Astrocyte (in vitro differentiated cells and primary cell): ENCODE measurements around the gene OR2B2. TPM values are rescaled to one million over a fixed set of nuclear protein-coding genes. Genes with fewer than 3 reads are reported as not detected.

Experiments used
- DNase-seq: peaks from one replicate; pipeline ENCODE4 v3.0.0-alpha.2; 2010; ENCODE audit warnings: low read depth
- FAIRE-seq: peaks from 2 replicates; lab custom pipeline; 2011; peaks lifted over from hg19 to GRCh38; lab: Jason Lieb, UNC
- H2AFZ ChIP-seq: 2 replicates; pipeline ENCODE4 v1.6.0; 2012; ENCODE audit warnings: low read depth, low read length, inconsistent platforms
- H3K27ac ChIP-seq: 2 replicates; pipeline ENCODE4 v1.5.1; 2011; ENCODE audit warnings: low read depth, low read length, inconsistent platforms
- H3K27me3 ChIP-seq: 2 replicates; pipeline ENCODE4 v1.6.0; 2011; ENCODE audit warnings: low read length, inconsistent platforms; ENCODE audit not compliant: insufficient read depth
- H3K36me3 ChIP-seq: 2 replicates; pipeline ENCODE4 v1.5.1; 2011; ENCODE audit warnings: low read length, inconsistent platforms; ENCODE audit not compliant: insufficient read depth
- H3K4me1 ChIP-seq: 2 replicates; pipeline ENCODE4 v1.5.1; 2011; ENCODE audit warnings: low read length, inconsistent platforms; ENCODE audit not compliant: insufficient read depth
- H3K4me2 ChIP-seq: 2 replicates; pipeline ENCODE4 v1.6.0; 2012; ENCODE audit warnings: low read length, inconsistent platforms
- H3K4me3 ChIP-seq: 2 replicates; pipeline ENCODE4 v1.5.1; 2011; ENCODE audit warnings: low read depth, mild to moderate bottlenecking, low read length, inconsistent platforms; ENCODE audit not compliant: insufficient read depth
- H3K79me2 ChIP-seq: 2 replicates; pipeline ENCODE4 v1.6.0; 2012; ENCODE audit warnings: mild to moderate bottlenecking, low read length, inconsistent platforms; ENCODE audit not compliant: insufficient read depth
- H3K9ac ChIP-seq: 2 replicates; pipeline ENCODE4 v1.6.0; 2012; ENCODE audit warnings: mild to moderate bottlenecking, low read length, inconsistent platforms
- H3K9me3 ChIP-seq: 2 replicates; pipeline ENCODE4 v1.5.1; 2012; ENCODE audit warnings: low read depth, mild to moderate bottlenecking, low read length, inconsistent platforms; ENCODE audit not compliant: insufficient read depth
- H4K20me1 ChIP-seq: 2 replicates; pipeline ENCODE4 v1.6.0; 2012; ENCODE audit warnings: low read length, inconsistent platforms; ENCODE audit not compliant: insufficient read depth
- H3K27ac Mint-ChIP-seq: one replicate; pipeline ENCODE4 v1.8.0; 2021; ENCODE audit warnings: mild to moderate bottlenecking, mixed read lengths; ENCODE audit not compliant: unreplicated experiment
- H3K27me3 Mint-ChIP-seq: one replicate; pipeline ENCODE4 v1.8.0; 2021; ENCODE audit warnings: low read depth, mixed read lengths; ENCODE audit not compliant: unreplicated experiment
- H3K36me3 Mint-ChIP-seq: one replicate; pipeline ENCODE4 v1.8.0; 2021; ENCODE audit warnings: low read depth, mixed read lengths; ENCODE audit not compliant: unreplicated experiment
- H3K4me1 Mint-ChIP-seq: one replicate; pipeline ENCODE4 v1.8.0; 2021; ENCODE audit warnings: low read depth, mixed read lengths; ENCODE audit not compliant: unreplicated experiment
- H3K4me3 Mint-ChIP-seq: one replicate; pipeline ENCODE4 v1.8.0; 2021; ENCODE audit warnings: mild to moderate bottlenecking, moderate library complexity, mixed read lengths; ENCODE audit not compliant: unreplicated experiment
- H3K9me3 Mint-ChIP-seq: one replicate; pipeline ENCODE4 v1.8.0; 2021; ENCODE audit warnings: mild to moderate bottlenecking, mixed read lengths; ENCODE audit not compliant: unreplicated experiment
- CTCF ChIP-seq: IDR thresholded peaks from 2 replicates; pipeline ENCODE4 v1.5.1; 2011; ENCODE audit warnings: low read depth, mild to moderate bottlenecking, inconsistent platforms, low read length, moderate library complexity; ENCODE audit not compliant: insufficient read depth
- EZH2 ChIP-seq: IDR thresholded peaks from 2 replicates; pipeline ENCODE4 v1.6.1; 2012; ENCODE audit warnings: mild to moderate bottlenecking, low read length, inconsistent platforms; ENCODE audit not compliant: insufficient read depth
- total RNA-seq: library from RNA; stranded (reverse); gene quantifications from 2 replicates; pipeline ENCODE4 v1.2.1, GENCODE V29; 2021

OR2B2 gene
- total RNA-seq, 1 donor from 2014 or later: not detected

GRCh38 chr6:27890445-27891319 lies 21.5 kb downstream of the OR2B2 start:
- Histone ChIP-seq H3K9me3 (no peaks in the 10 kb centered on the region), H3K36me3 (no peaks in the 10 kb centered on the region), H3K27me3 (no peaks in the 10 kb centered on the region), H2AFZ (peak overlapping the region; percentile 86), H3K4me1 (peaks cover 8% of the 10 kb centered on the region), H3K4me3 (peak overlapping the region; percentile 98), H3K4me2 (peak overlapping the region; percentile 96), H3K27ac (peak overlapping the region; percentile 39), H3K9ac (peak overlapping the region; percentile 89), H3K79me2 (no peaks in the 10 kb centered on the region), H4K20me1 (no peaks in the 10 kb centered on the region)
- TF ChIP-seq CTCF (no peak), EZH2 (peak; percentile 33)
- DNase-seq (peak; percentile 95), FAIRE-seq (no peak)
- Mint-ChIP-seq H3K27ac (peak overlapping the region; percentile 79), H3K4me1 (peaks cover 4% of the 10 kb centered on the region), H3K9me3 (no peaks in the 10 kb centered on the region), H3K36me3 (no peaks in the 10 kb centered on the region), H3K27me3 (no peaks in the 10 kb centered on the region), H3K4me3 (no peak overlapping the region)

DNA sequence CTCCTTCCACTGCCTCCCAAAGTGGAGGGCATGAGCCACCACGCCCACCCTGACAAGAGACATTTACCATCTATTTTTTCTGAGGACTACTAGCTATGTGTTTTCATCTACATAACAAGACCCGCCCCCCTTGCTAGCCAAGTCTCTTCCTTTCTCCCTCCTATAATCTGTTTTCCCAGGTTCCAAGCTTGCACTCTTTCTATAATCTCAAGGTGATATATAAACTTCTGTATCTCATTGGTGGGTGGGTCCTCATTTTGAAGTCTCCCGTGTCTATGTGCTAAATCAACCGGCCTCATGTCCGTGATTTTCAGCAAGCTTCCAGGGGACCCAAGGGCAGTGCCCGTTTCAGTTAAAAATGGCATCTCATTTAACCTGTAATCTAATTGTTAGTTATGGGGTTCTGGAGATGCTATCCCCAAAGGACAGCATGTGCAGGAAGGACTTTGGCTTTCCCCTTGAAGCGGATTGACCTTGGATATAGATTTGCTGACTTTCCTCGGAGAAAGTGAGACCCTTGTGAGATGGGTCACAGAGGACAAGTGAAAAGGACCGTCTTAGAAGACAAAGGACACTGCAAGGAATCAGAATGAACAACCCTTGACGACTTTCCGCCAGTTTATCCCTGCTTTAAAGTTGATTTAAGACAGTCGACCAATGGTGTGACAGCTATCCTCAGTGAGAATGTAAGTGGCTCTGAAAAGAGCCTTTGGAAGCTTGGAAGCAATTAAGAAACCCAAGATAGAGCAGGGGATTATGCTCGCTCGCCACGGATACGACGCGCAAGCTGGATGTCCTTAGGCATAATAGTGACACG lies 22.4 kb downstream of the OR2B2 start:
- peak overlapping the region; percentile 86 for H2AFZ ChIP-seq
- H3K4me2 ChIP-seq: peak overlapping the region; percentile 96
- H3K27me3 ChIP-seq: no peaks in the 10 kb centered on the region
- H3K9ac ChIP-seq: peak overlapping the region; percentile 89
- H3K4me1 Mint-ChIP-seq: peaks cover 4% of the 10 kb centered on the region
- no peaks in the 10 kb centered on the region for H3K9me3 ChIP-seq
- H4K20me1 ChIP-seq: no peaks in the 10 kb centered on the region
- peak overlapping the region; percentile 39 for H3K27ac ChIP-seq
- no peak for FAIRE-seq
- no peaks in the 10 kb centered on the region for H3K27me3 Mint-ChIP-seq
- H3K9me3 Mint-ChIP-seq: no peaks in the 10 kb centered on the region
- peak overlapping the region; percentile 98 for H3K4me3 ChIP-seq
- no peaks in the 10 kb centered on the region for H3K79me2 ChIP-seq
- H3K4me1 ChIP-seq: peaks cover 7% of the 10 kb centered on the region
- no peaks in the 10 kb centered on the region for H3K36me3 ChIP-seq
- no peak overlapping the region for H3K4me3 Mint-ChIP-seq
- TF ChIP-seq CTCF: no peak
- TF ChIP-seq EZH2: no peak
- peak overlapping the region; percentile 59 for H3K27ac Mint-ChIP-seq
- DNase-seq: no peak
- H3K36me3 Mint-ChIP-seq: no peaks in the 10 kb centered on the region
